H9 (cell line): ENCODE measurements around the gene MAP2K3. TPM values are rescaled to one million over a fixed set of nuclear protein-coding genes. Genes with fewer than 3 reads are reported as not detected.
"Not testable (repeated sequence)": the region's sequence is repeated elsewhere in the genome, so short reads cannot be mapped to it uniquely, and the experiment has no call there.

Experiments
- DNase-seq: peaks from one replicate; pipeline ENCODE4 v3.0.0-alpha.2; 2017
- H2AFZ ChIP-seq: one replicate; pipeline ENCODE4 v1.6.1; 2013; ENCODE audit warnings: mild to moderate bottlenecking, low read length, control low read depth, moderate library complexity
- H2AK5ac ChIP-seq: 2 replicates; pipeline ENCODE4 v1.6.1; 2013; ENCODE audit warnings: low read length, control low read depth, mixed read lengths; ENCODE audit not compliant: insufficient read length
- H2BK120ac ChIP-seq: one replicate; pipeline ENCODE4 v1.6.1; 2013; ENCODE audit warnings: low read depth, mild to moderate bottlenecking, low read length, control low read depth, inconsistent platforms; ENCODE audit not compliant: poor library complexity, severe bottlenecking
- H2BK12ac ChIP-seq: 2 replicates; pipeline ENCODE4 v1.6.1; 2013; ENCODE audit warnings: low read length, control low read depth, mixed read lengths, low read depth; ENCODE audit not compliant: insufficient read length
- H2BK15ac ChIP-seq: 2 replicates; pipeline ENCODE4 v1.6.1; 2013; ENCODE audit warnings: low read depth, low read length, control low read depth
- H2BK20ac ChIP-seq: one replicate; pipeline ENCODE4 v1.6.1; 2013; ENCODE audit warnings: low read depth, mild to moderate bottlenecking, low read length, control low read depth, inconsistent platforms; ENCODE audit not compliant: poor library complexity, severe bottlenecking
- H2BK5ac ChIP-seq: 2 replicates; pipeline ENCODE4 v1.6.1; 2013; ENCODE audit warnings: low read length, control low read depth, mixed read lengths; ENCODE audit not compliant: insufficient read length
- H3K14ac ChIP-seq: 2 replicates; pipeline ENCODE4 v1.6.1; 2013; ENCODE audit warnings: low read length, control low read depth; ENCODE audit not compliant: insufficient read depth
- H3K18ac ChIP-seq: 2 replicates; pipeline ENCODE4 v1.6.1; 2013; ENCODE audit warnings: low read depth, mild to moderate bottlenecking, mixed read lengths, low read length, control low read depth; ENCODE audit not compliant: insufficient read length
- H3K23ac ChIP-seq: 2 replicates; pipeline ENCODE4 v1.6.1; 2013; ENCODE audit warnings: low read length, control low read depth, mixed read lengths, low read depth; ENCODE audit not compliant: insufficient read length
- H3K23me2 ChIP-seq: 2 replicates; pipeline ENCODE4 v1.6.1; 2013; ENCODE audit warnings: low read depth, mild to moderate bottlenecking, mixed read lengths, low read length, control low read depth; ENCODE audit not compliant: insufficient read length, poor library complexity, severe bottlenecking
- H3K27ac ChIP-seq: 2 replicates; pipeline ENCODE4 v1.5.1; 2013; ENCODE audit warnings: low read length, control low read depth, mixed read lengths, low read depth; ENCODE audit not compliant: insufficient read length
- H3K27me3 ChIP-seq: 2 replicates; pipeline ENCODE4 v1.6.1; 2013; ENCODE audit warnings: low read length, control low read depth, inconsistent platforms; ENCODE audit not compliant: insufficient read depth
- H3K4ac ChIP-seq: 2 replicates; pipeline ENCODE4 v1.6.1; 2013; ENCODE audit warnings: low read depth, mild to moderate bottlenecking, control low read depth, inconsistent platforms, low read length, moderate library complexity
- H3K4me1 ChIP-seq: 2 replicates; pipeline ENCODE4 v1.6.1; 2013; ENCODE audit warnings: low read length, control low read depth, inconsistent platforms; ENCODE audit not compliant: insufficient read depth
- H3K4me2 ChIP-seq: 2 replicates; pipeline ENCODE4 v1.6.1; 2013; ENCODE audit warnings: low read length, control low read depth, mixed read lengths; ENCODE audit not compliant: insufficient read length, insufficient read depth
- H3K56ac ChIP-seq: 2 replicates; pipeline ENCODE4 v1.6.1; 2013; ENCODE audit warnings: low read depth, mild to moderate bottlenecking, mixed read lengths, low read length, control low read depth; ENCODE audit not compliant: insufficient read length
- H3K79me1 ChIP-seq: 2 replicates; pipeline ENCODE4 v1.6.1; 2013; ENCODE audit warnings: low read depth, mild to moderate bottlenecking, moderate library complexity, low read length, control low read depth, inconsistent platforms; ENCODE audit not compliant: insufficient read depth, poor library complexity, severe bottlenecking
- H3K79me2 ChIP-seq: 2 replicates; pipeline ENCODE4 v1.6.1; 2013; ENCODE audit warnings: low read length, control low read depth, inconsistent platforms; ENCODE audit not compliant: insufficient read depth
- H3K9ac ChIP-seq: 2 replicates; pipeline ENCODE4 v1.6.1; 2013; ENCODE audit warnings: low read length, control low read depth, mixed read lengths; ENCODE audit not compliant: insufficient read length; ENCODE audit errors: extremely low read depth
- H3K9me3 ChIP-seq: one replicate; pipeline ENCODE4 v1.6.1; 2013; ENCODE audit warnings: low read depth, low read length, inconsistent platforms; ENCODE audit not compliant: control insufficient read depth
- H3T11ph ChIP-seq: one replicate; pipeline ENCODE4 v1.6.1; 2013; ENCODE audit warnings: mild to moderate bottlenecking, low read length, control low read depth, inconsistent platforms
- H4K20me1 ChIP-seq: one replicate; pipeline ENCODE4 v1.6.1; 2013; ENCODE audit not compliant: control insufficient read depth, insufficient read length, insufficient read depth
- H4K5ac ChIP-seq: 2 replicates; pipeline ENCODE4 v1.6.1; 2013; ENCODE audit warnings: low read depth, mild to moderate bottlenecking, mixed read lengths, low read length, control low read depth; ENCODE audit not compliant: insufficient read length
- H4K8ac ChIP-seq: replicated peaks from 2 replicates; pipeline ENCODE4 v1.6.1; 2013; ENCODE audit warnings: low read length, control low read depth, mixed read lengths, low read depth; ENCODE audit not compliant: insufficient read length
- H4K91ac ChIP-seq: 2 replicates; pipeline ENCODE4 v1.6.1; 2013; ENCODE audit warnings: low read depth, mild to moderate bottlenecking, moderate library complexity, mixed read lengths, low read length, control low read depth; ENCODE audit not compliant: insufficient read length
- H3K27ac Mint-ChIP-seq, 3 experiments: 2 replicates in 2 of 3; 3 replicates in 1 of 3; pipeline ENCODE4 v1.8.0; 2020 to 2021; ENCODE audit warnings: mixed read lengths in 3 of 3, mild to moderate bottlenecking in 1 of 3, moderate library complexity in 1 of 3
- H3K27me3 Mint-ChIP-seq: 2 replicates; pipeline ENCODE4 v1.8.0; 2021; ENCODE audit warnings: low read depth, mild to moderate bottlenecking, moderate library complexity, mixed read lengths
- H3K36me3 Mint-ChIP-seq, 3 experiments: 2 replicates in 2 of 3; 3 replicates in 1 of 3; pipeline ENCODE4 v1.8.0; 2020 to 2021; ENCODE audit warnings: low read depth in 3 of 3, mixed read lengths in 3 of 3; ENCODE audit not compliant: insufficient read depth in 1 of 3
- H3K4me1 Mint-ChIP-seq, 2 experiments: 2 replicates each; pipeline ENCODE4 v1.8.0; 2020; ENCODE audit warnings: mixed read lengths in 2 of 2
- H3K4me3 Mint-ChIP-seq, 2 experiments: 2 replicates in 1 of 2; 3 replicates in 1 of 2; pipeline ENCODE4 v1.8.0; 2020 to 2021; ENCODE audit warnings: mild to moderate bottlenecking in 2 of 2, mixed read lengths in 2 of 2, moderate library complexity in 1 of 2
- H3K9me3 Mint-ChIP-seq, 2 experiments: 2 replicates in 1 of 2; 3 replicates in 1 of 2; pipeline ENCODE4 v1.8.0; 2020; ENCODE audit warnings: mild to moderate bottlenecking in 2 of 2, mixed read lengths in 2 of 2, moderate library complexity in 1 of 2
- WGBS: extraction: QIAGEN DNeasy Blood & Tissue Kit; methylation state at CpG from one replicate; pipeline ENCODE4 v1.1.7; 2013; ENCODE audit warnings: missing lambda C conversion rate, low lambda C conversion rate, mixed read lengths; ENCODE audit not compliant: insufficient read length; ENCODE audit errors: extremely low coverage; 5-methylcytosine and 5-hydroxymethylcytosine counted together
- total RNA-seq: library from RNA; stranded (reverse); gene quantifications from 2 replicates; pipeline ENCODE4 v1.2.1, GENCODE V29; 2021

Gene MAP2K3
- total RNA-seq, 1 experiment from 2014 or later, result 26.1 TPM

DNA sequence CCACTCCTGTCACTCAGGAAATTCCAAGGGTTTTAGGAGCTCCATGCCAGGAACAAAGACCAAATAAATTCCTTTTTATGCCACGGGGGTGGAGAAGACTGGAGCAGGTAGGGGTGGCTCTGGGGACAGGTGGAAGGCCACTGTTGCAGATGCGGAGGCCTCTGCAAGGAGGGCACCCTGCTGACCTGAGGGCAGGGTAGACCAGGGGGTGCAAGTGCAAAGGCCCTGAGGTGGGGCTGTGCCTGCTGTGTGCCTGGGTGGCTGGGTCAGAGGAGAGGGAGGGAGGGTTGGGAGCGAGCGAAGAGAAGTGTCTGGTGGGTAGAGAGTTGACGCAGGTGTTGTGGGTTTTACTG is 22.7 kb downstream of the MAP2K3 start:
- Mint-ChIP-seq H3K36me3 (peaks cover 25 to 45% (median 30%) of the 10 kb centered on the region in 3 experiments), H3K9me3 (peaks cover 35 to 38% of the 10 kb centered on the region in 2 experiments)
- H3K79me2 ChIP-seq, H3K18ac ChIP-seq, H3K4me2 ChIP-seq, H3K23me2 ChIP-seq, H4K20me1 ChIP-seq, H3K4me1 ChIP-seq, H2AK5ac ChIP-seq, H3T11ph ChIP-seq, H3K9ac ChIP-seq, H3K27ac ChIP-seq, H3K56ac ChIP-seq, H3K27ac Mint-ChIP-seq, H4K8ac ChIP-seq, H2BK20ac ChIP-seq, H3K14ac ChIP-seq, H2AFZ ChIP-seq, H3K27me3 Mint-ChIP-seq, H2BK15ac ChIP-seq, H3K27me3 ChIP-seq, H2BK12ac ChIP-seq, H3K23ac ChIP-seq, DNase-seq, H3K4ac ChIP-seq, H2BK120ac ChIP-seq, H4K5ac ChIP-seq, H3K4me1 Mint-ChIP-seq, H4K91ac ChIP-seq, H3K4me3 Mint-ChIP-seq, H2BK5ac ChIP-seq, H3K79me1 ChIP-seq: not testable (repeated sequence)
- H3K9me3 ChIP-seq, result peaks cover 13% of the 10 kb centered on the region
- WGBS, result no CpG with 5 or more reads among the region's 5 CpGs

- H3K9ac ChIP-seq, H2BK12ac ChIP-seq, H4K91ac ChIP-seq, H3K4me2 ChIP-seq, H3K4me1 ChIP-seq, H2AK5ac ChIP-seq, H3K14ac ChIP-seq, H3K23me2 ChIP-seq, DNase-seq, H3K56ac ChIP-seq, H3K79me1 ChIP-seq, H3T11ph ChIP-seq, H3K4ac ChIP-seq, H2BK120ac ChIP-seq, H3K27me3 Mint-ChIP-seq, H4K8ac ChIP-seq, H2BK15ac ChIP-seq, H3K27me3 ChIP-seq, H2BK5ac ChIP-seq, H4K20me1 ChIP-seq, H3K27ac ChIP-seq, H2BK20ac ChIP-seq, H3K4me3 Mint-ChIP-seq, H3K79me2 ChIP-seq, H3K4me1 Mint-ChIP-seq, H2AFZ ChIP-seq, H3K18ac ChIP-seq, H3K9me3 ChIP-seq, H3K27ac Mint-ChIP-seq, H3K23ac ChIP-seq, H4K5ac ChIP-seq: not testable (repeated sequence)
- Mint-ChIP-seq H3K36me3 (peaks cover 15 to 31% (median 17%) of the 10 kb centered on the region in 3 experiments), H3K9me3 (peaks cover 18 to 21% of the 10 kb centered on the region in 2 experiments)
- WGBS, result no CpG with 5 or more reads among the region's 6 CpGs
Measured at GRCh38 chr17:21308931-21309381, 24.4 kb downstream of the MAP2K3 start.
